ENCODE data around the gene FANCD2. TPM values are rescaled to one million over a fixed set of nuclear protein-coding genes. Genes with fewer than 3 reads are reported as not detected.

Gene FANCD2
- polyA plus RNA-seq, 1 of the 3 experiments (the other 2 are of a cell fraction) = 7.3 TPM

DNA sequence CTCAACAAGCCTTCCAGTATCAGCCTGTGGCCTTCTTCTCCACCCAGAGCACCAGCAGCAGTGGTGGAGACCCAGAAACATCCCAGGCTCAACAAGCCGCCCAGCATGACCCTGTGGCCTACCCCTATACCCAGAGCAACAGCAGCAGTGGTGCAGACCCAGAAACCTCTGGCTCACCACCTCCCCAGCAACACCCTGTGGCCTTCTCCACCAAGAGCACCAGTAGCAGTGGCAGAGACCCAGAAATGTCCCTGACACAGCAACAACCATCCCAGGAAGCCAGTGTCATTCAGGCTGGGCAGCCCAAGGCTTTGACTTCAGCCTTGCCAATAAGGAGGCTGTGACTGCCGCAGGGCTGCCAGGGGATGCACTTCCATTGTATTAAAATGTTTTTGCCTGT, 23.3 kb upstream of the FANCD2 start:
- POLR2A ChIA-PET = no interaction called here
- TF ChIP-seq, protein P1, sequence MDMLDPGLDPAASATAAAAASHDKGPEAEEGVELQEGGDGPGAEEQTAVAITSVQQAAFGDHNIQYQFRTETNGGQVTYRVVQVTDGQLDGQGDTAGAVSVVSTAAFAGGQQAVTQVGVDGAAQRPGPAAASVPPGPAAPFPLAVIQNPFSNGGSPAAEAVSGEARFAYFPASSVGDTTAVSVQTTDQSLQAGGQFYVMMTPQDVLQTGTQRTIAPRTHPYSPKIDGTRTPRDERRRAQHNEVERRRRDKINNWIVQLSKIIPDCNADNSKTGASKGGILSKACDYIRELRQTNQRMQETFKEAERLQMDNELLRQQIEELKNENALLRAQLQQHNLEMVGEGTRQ (IDR thresholded peaks at IDR 0.05; ENCODE audit: borderline replicate concordance, low read depth, low read length) = no peak
- TF ChIP-seq JUND (IDR thresholded peaks at IDR 0.05) (no peak), TCF12 (IDR thresholded peaks at IDR 0.05) (no peak)
- DNase-seq = no peak
- Histone ChIP-seq H3K27me3 (ENCODE audit: insufficient read depth) (no peaks in the 10 kb centered on the region), H3K4me3 (ENCODE audit: low read depth in 2 of 2, low read length in 1 of 2) (no peak overlapping the region), H3K79me2 (ENCODE audit: insufficient read depth) (peaks cover 8% of the 10 kb centered on the region; the same call in 1 of the 2 replicates), H3K9me2 (no peaks in the 10 kb centered on the region), H3K4me1 (ENCODE audit: control insufficient read depth in 1 of 2, insufficient read depth in 2 of 2, low read depth in 1 of 2, low read length in 1 of 2) (no peaks in the 10 kb centered on the region), H3K9ac (no peak overlapping the region), H3K4me2 (no peak overlapping the region), H3K27ac (ENCODE audit: low read depth in 2 of 2, low read length in 1 of 2) (no peak overlapping the region), H3F3A (replicated peaks; ENCODE audit: insufficient read depth) (peaks cover 9% of the 10 kb centered on the region), H3K36me3 (replicated peaks in 1 of 2; ENCODE audit: control insufficient read depth in 1 of 2, insufficient read depth in 2 of 2, low read length in 1 of 2) (peaks cover 0 to 15% of the 10 kb centered on the region in 2 experiments), H2AFZ (ENCODE audit: low read depth) (no peak overlapping the region), H3K9me3 (no peaks in the 10 kb centered on the region), H4K20me1 (ENCODE audit: insufficient read depth) (no peaks in the 10 kb centered on the region)
- CTCF ChIA-PET = no interaction called here
- 100% methylated on average over 1 of the region's 2 CpGs for WGBS (ENCODE audit: low lambda C conversion rate)

DNA sequence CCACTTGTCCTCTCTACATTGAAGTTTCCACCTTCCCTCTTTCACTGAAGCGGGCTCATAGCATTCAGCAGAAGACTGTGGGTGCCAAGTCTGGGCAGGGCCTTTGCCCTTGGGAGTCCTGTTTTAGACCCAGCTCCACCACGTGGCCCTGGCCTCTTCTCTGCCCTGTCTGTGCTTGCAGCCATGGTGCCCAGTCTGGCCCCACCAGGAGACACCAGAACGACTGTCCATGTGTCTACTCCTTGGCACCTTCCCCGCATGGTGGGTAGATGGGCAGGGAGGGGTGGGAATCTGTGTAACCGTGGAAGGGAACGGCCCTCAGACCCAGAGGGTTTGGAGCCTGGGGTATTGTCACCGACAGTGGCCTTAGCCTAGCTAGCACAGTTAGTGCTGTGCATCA, 21.7 kb upstream of the FANCD2 start:
- no peaks in the 10 kb centered on the region for H3K9me3 ChIP-seq
- H3K36me3 ChIP-seq (replicated peaks in 1 of 2; ENCODE audit: control insufficient read depth in 1 of 2, insufficient read depth in 2 of 2, low read length in 1 of 2) = peaks cover 0 to 15% of the 10 kb centered on the region in 2 experiments
- CTCF ChIA-PET = interaction anchor here (0.6 to 1.1 kb wide), 2 partner anchors 11 to 21 kb away, joined by 3 to 4 read pairs; no protein-coding TSS in a partner anchor
- POLR2A ChIA-PET = no interaction called here
- H3F3A ChIP-seq (replicated peaks; ENCODE audit: insufficient read depth) = peaks cover 11% of the 10 kb centered on the region
- H4K20me1 ChIP-seq (ENCODE audit: insufficient read depth) = no peaks in the 10 kb centered on the region
- no peak for DNase-seq
- H3K9ac ChIP-seq = no peak overlapping the region
- peaks cover 0 to 10% of the 10 kb centered on the region in 2 experiments; a peak in 1 of 4 replicates for H3K4me1 ChIP-seq (ENCODE audit: control insufficient read depth in 1 of 2, insufficient read depth in 2 of 2, low read depth in 1 of 2, low read length in 1 of 2)
- H3K4me2 ChIP-seq = no peak overlapping the region
- WGBS (ENCODE audit: low lambda C conversion rate) = 97% methylated on average over 4 of the region's 7 CpGs
- H2AFZ ChIP-seq (ENCODE audit: low read depth) = no peak overlapping the region
- H3K27me3 ChIP-seq (ENCODE audit: insufficient read depth) = no peaks in the 10 kb centered on the region
- no peak overlapping the region for H3K27ac ChIP-seq (ENCODE audit: low read depth in 2 of 2, low read length in 1 of 2)
- H3K4me3 ChIP-seq (ENCODE audit: low read depth in 2 of 2, low read length in 1 of 2) = no peak overlapping the region
- H3K79me2 ChIP-seq (ENCODE audit: insufficient read depth) = peaks cover 7% of the 10 kb centered on the region; the same call in 1 of the 2 replicates
- TF ChIP-seq, protein P2, sequence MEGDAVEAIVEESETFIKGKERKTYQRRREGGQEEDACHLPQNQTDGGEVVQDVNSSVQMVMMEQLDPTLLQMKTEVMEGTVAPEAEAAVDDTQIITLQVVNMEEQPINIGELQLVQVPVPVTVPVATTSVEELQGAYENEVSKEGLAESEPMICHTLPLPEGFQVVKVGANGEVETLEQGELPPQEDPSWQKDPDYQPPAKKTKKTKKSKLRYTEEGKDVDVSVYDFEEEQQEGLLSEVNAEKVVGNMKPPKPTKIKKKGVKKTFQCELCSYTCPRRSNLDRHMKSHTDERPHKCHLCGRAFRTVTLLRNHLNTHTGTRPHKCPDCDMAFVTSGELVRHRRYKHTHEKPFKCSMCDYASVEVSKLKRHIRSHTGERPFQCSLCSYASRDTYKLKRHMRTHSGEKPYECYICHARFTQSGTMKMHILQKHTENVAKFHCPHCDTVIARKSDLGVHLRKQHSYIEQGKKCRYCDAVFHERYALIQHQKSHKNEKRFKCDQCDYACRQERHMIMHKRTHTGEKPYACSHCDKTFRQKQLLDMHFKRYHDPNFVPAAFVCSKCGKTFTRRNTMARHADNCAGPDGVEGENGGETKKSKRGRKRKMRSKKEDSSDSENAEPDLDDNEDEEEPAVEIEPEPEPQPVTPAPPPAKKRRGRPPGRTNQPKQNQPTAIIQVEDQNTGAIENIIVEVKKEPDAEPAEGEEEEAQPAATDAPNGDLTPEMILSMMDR (IDR thresholded peaks at IDR 0.05) = no peak
- TF ChIP-seq TCF12 (IDR thresholded peaks at IDR 0.05) (no peak), SMC3 (IDR thresholded peaks at IDR 0.05; ENCODE audit: low read depth, low read length) (no peak), FOXM1 (IDR thresholded peaks at IDR 0.05; ENCODE audit: low read depth) (no peak)
- TF ChIP-seq, protein P3, sequence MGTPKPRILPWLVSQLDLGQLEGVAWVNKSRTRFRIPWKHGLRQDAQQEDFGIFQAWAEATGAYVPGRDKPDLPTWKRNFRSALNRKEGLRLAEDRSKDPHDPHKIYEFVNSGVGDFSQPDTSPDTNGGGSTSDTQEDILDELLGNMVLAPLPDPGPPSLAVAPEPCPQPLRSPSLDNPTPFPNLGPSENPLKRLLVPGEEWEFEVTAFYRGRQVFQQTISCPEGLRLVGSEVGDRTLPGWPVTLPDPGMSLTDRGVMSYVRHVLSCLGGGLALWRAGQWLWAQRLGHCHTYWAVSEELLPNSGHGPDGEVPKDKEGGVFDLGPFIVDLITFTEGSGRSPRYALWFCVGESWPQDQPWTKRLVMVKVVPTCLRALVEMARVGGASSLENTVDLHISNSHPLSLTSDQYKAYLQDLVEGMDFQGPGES (IDR thresholded peaks at IDR 0.05; ENCODE audit: low read depth, low read length) = no peak
- TF ChIP-seq, protein P4, sequence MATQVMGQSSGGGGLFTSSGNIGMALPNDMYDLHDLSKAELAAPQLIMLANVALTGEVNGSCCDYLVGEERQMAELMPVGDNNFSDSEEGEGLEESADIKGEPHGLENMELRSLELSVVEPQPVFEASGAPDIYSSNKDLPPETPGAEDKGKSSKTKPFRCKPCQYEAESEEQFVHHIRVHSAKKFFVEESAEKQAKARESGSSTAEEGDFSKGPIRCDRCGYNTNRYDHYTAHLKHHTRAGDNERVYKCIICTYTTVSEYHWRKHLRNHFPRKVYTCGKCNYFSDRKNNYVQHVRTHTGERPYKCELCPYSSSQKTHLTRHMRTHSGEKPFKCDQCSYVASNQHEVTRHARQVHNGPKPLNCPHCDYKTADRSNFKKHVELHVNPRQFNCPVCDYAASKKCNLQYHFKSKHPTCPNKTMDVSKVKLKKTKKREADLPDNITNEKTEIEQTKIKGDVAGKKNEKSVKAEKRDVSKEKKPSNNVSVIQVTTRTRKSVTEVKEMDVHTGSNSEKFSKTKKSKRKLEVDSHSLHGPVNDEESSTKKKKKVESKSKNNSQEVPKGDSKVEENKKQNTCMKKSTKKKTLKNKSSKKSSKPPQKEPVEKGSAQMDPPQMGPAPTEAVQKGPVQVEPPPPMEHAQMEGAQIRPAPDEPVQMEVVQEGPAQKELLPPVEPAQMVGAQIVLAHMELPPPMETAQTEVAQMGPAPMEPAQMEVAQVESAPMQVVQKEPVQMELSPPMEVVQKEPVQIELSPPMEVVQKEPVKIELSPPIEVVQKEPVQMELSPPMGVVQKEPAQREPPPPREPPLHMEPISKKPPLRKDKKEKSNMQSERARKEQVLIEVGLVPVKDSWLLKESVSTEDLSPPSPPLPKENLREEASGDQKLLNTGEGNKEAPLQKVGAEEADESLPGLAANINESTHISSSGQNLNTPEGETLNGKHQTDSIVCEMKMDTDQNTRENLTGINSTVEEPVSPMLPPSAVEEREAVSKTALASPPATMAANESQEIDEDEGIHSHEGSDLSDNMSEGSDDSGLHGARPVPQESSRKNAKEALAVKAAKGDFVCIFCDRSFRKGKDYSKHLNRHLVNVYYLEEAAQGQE (IDR thresholded peaks at IDR 0.05; ENCODE audit: low read depth, low read length) = no peak
- H3K9me2 ChIP-seq = no peaks in the 10 kb centered on the region
